HG03460 (cell line): ENCODE results near the gene HSCB.
"Not testable (repeated sequence)": the region's sequence is repeated elsewhere in the genome, so short reads cannot be mapped to it uniquely, and the experiment has no call there.

ENCODE experiments used
- ATAC-seq: cut with Tn5 transposase; IDR thresholded peaks from one replicate; pipeline ENCODE4 v1.9.1; 2021; ENCODE audit not compliant: unreplicated experiment

The HSCB gene

GRCh38 chr22:28741785-28742561 lies at the start of gene HSCB, which contains the start of gene CHEK2:
Gene HSCB, plus strand, starts transcription at chr22:28742039. Its CDS starts 57 bp downstream, at chr22:28742096.
Gene CHEK2, minus strand, starts transcription at chr22:28741820. Its CDS starts 7,099 bp downstream, at chr22:28734721.
- peak; percentile 88 for ATAC-seq

DNA sequence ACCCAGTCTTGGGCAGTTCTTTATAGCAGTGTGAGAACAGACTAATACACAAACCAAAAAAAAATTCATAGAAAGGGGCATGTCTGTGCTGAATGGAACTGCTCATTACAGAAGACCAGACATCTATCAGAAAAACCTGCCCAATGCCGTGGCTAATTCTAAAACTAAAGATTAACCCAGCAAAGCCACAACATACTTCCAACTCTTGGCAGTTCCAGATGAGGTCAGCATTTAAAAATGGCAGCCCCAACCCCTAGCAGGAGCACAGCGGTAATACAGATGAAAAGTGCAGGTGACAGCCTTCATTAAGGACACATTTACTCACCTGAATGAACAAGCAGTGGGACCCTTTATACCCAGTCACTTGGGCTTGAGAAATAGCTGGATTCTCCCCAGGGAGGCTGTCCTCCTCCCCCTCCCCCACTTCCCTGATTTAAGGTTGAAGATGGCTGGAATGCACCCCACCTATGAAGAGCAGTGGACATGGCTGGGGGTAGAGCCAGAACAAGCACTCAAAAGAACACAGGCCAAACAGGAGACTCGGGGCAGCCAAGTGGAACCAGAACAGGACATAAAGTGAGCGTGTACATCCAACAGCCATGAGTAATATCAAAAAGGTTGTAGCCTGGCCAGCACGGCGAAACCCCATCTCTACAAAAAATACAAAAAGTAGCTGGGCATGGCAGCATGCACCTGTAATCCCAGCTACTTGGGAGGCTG lies 48.6 kb upstream of the HSCB start:
- not testable (repeated sequence) for ATAC-seq

DNA sequence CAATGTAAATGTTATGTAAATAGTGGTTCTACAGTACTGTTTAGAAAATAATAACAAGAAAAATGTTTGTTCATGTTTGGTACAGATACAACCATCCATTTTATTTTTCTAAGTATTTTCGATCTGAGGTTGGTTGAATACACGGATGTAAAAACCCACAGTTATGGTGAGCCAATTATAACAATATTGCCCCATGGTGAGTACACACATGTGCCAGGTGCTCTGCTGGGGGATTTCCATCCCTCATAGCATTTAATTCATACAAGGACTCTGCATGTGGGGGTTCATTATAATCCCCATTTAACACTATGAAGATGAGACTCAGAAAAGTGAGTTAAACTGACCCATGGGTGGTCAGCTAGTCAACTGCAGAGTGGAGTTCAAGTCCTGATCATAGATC lies 38.9 kb upstream of the HSCB start:
- ATAC-seq = no peak

- ATAC-seq = no peak
Measured at GRCh38 chr22:28703436-28703835, 38.4 kb upstream of the HSCB start.

- no peak for ATAC-seq
Measured at GRCh38 chr22:28706845-28707244, 35.0 kb upstream of the HSCB start.

DNA sequence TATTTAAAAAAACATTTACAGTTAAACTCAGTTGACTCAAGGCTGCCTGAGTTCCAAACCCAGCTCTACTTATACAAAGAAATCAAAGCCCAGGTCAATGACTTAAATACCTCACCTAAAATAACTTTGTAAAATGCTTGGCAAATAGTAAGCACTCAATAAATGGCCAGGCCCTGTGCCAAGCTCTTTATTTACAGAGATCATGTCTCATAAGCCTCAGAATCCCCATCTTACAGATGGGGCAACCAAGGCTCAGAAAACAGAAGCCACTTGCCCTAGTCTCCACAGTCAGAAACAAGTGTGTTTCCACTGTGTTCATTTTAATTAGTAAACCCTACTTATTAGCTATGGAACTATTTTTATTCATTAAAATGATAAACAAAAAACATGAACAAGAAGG lies 31.7 kb upstream of the HSCB start:
- ATAC-seq = no peak

GRCh38 chr22:28710576-28711191 lies 31.2 kb upstream of the HSCB start:
- ATAC-seq = no peak

DNA sequence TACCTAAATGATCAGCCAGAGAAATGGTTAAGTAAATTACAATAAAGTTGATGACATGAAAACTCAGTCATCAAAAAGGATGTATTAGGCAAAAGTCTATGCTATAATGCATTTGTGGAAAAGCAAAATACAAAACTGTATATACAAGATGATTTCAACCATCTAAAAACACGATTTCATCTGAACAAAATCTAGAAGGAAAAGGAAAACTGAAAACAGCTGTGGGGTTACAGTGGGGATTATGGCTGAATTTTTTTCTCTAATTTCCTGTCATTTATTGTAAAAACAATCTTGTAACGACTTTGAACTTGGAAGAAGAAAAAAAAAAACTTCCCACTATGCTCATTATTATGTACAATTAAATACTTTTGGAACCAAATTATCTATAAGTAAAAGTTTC lies 30.5 kb upstream of the HSCB start:
- no peak for ATAC-seq

- ATAC-seq = no peak
Measured at GRCh38 chr22:28711820-28712777, 29.7 kb upstream of the HSCB start.

GRCh38 chr22:28714043-28714628 lies 27.7 kb upstream of the HSCB start:
- ATAC-seq = no peak

DNA sequence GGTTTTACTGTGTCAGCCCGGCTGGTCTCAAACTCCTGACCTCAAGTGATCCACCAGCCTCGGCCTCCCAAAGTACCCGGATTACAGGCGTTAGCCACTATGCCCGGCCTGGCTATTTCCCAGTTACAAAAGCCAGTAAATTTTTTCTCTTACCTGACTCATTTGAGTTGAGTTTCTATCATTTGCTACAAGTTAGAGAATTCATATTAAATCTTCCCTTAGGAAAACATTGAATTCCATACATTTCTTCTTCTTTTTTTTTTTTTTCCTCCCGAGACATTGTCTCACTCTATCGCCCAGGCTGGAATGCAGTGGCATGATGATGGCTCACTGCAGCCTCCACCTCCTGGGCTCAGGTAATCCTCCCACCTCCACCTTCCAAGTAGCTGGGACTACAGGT lies 26.2 kb upstream of the HSCB start:
- ATAC-seq = no peak

- ATAC-seq = no peak
Measured at GRCh38 chr22:28716686-28717085, 25.2 kb upstream of the HSCB start.

DNA sequence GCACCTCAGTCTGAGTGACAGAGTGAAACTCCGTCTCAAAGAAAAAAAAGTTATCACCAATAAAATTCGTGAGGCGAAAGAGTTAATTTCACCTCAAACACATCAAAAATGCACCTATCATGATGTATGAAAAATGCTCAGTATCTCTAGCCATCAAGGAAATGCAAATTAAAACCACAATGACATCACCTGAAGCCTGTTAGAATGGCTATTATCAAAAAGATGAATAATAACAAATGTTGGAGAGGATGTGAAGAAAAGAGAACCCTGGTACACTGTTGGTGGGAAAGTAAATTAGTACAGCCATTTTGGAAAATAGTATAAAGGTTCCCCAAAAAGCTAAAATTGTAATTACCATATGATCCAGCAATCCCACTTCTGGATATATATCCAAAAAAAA lies 23.8 kb upstream of the HSCB start:
- no peak for ATAC-seq

DNA sequence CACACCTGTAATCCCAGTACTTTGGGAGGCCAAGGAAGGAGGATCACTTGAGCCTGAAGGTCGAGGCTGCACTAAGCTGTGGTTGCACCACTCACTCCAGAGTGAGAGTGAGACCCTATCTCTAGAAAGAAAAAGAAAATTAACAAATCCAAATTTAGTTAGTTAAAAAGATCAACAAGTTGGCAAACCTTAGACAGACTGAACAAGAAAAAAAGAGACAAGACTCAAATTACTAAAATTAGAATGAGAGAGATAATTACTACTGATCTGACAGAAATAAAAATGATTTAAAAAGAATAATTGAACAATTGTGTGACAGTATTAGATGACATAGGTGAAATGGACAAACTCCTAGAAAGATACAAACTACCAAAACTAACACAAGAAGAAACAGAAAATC lies 13.8 kb upstream of the HSCB start:
- no peak for ATAC-seq

DNA sequence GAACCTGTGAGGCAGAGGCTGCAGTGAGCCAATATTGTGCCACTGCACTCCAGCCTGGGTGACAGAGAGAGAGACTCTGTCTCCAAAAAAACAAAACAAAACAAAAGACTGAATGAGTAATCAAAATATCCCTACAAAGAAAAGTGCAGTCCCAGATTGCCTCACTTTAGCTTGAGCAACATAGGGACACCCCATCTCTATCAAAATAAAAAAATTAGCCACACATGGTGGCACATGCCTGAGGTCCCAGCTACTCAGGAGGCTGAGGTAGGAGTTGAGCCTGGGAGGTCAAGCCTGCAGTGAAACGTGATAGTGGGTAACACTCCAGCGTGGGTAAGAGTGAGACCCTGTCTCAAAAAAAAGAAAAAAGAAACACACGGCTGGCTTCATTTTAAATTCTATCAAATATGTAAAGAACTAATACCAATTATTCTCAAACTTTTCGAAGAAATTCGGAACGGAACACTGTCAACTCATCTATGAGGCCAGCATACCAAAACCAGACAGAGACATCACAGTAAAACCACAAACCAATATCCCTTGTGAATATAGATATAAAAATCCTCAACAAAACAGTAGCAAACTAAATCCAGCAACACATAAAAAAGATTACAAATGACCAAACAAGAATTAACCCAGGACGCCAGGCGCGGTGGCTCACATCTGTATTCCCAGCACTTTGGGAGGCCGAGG lies 13.1 kb upstream of the HSCB start:
- ATAC-seq = no peak

- no peak for ATAC-seq
Measured at GRCh38 chr22:28730179-28730578, 11.7 kb upstream of the HSCB start.

DNA sequence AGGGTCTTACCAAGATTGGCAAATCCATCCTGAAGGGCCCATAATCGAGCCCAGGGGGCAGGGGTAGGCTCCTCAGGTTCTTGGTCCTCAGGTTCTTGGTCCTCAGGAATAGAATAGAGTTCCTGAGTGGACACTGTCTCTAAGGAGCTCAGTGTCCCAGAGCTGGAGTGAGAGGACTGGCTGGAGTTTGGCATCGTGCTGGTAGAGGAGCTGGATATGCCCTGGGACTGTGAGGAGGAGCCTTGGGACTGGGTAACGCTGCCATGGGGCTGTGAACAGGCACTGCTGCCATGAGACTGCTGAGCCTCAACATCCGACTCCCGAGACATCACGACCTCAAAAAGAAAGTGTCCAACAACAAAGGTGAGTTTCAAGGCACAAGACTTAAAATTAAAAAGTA lies 7.4 kb upstream of the HSCB start:
- ATAC-seq = no peak

DNA sequence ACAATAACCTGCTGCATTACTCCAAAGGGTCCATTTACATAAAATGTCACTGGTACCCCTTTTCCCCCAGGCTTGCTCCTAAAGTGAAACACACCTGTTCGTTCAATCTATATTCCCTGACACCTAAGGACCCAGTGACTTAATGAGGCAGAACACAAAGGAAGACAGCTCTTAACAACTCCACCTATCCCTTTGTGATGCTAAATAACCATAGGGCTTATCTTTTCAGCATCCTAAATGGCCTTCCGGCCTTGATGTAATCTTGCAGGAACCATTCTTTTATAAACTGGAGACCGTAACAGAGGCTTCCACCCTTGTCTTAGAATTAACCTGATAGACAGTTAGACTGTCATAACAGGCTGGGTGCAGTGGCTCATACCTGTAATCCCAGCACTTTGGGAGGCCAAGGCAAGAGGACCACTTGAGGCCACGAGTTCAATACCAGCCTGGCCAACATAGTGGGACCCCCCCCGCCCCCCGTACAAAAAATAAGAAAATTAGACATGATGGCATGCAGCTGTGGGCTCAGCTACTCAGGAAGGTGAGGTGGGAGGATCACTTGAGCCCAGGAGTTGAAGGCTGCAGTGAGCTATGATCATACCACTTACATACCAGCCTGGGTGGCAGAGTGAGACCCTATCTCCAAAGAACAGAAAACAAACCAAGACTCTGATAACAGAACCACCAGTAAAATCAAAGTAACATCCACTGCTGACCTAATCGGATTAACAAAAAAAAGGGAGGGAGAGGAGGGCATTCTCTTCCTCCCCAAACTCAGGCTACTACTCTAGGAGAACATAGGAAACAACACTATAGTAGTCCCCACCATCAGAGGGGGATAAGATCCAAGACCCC lies 5.3 kb upstream of the HSCB start:
- ATAC-seq = no peak

DNA sequence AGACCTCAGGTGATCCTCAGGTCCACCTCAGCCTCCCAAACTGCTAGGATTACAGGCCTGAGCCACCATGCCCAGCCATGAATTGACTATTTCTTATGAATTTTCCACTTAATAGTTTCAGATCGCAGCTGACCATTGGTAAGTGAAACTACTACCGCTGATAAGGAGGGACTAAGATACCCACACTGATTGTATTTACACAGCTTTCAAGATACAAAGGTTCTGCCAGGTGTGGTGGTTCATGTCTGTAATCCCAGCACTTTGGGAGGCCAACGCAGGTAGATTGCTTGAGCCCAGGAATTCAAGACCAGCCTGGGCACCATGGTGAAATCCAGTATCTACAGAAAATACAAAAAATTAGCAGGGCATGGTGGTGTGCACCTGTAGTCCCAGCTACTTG lies 4.1 kb upstream of the HSCB start:
- ATAC-seq = no peak
